Activated CD8-positive, alpha-beta memory T cell treated with anti-CD3 and anti-CD28 coated beads for 1 hour (primary cell): Measurements from ENCODE around the gene IRF5.

Experiments used
- DNase-seq, 2 donors: peaks; one replicate each; pipeline ENCODE4 v3.0.0-alpha.2; 2020; ENCODE audit warnings: low read depth in 1 of 2; ENCODE audit errors: extremely low read depth in 1 of 2

The IRF5 gene

DNA sequence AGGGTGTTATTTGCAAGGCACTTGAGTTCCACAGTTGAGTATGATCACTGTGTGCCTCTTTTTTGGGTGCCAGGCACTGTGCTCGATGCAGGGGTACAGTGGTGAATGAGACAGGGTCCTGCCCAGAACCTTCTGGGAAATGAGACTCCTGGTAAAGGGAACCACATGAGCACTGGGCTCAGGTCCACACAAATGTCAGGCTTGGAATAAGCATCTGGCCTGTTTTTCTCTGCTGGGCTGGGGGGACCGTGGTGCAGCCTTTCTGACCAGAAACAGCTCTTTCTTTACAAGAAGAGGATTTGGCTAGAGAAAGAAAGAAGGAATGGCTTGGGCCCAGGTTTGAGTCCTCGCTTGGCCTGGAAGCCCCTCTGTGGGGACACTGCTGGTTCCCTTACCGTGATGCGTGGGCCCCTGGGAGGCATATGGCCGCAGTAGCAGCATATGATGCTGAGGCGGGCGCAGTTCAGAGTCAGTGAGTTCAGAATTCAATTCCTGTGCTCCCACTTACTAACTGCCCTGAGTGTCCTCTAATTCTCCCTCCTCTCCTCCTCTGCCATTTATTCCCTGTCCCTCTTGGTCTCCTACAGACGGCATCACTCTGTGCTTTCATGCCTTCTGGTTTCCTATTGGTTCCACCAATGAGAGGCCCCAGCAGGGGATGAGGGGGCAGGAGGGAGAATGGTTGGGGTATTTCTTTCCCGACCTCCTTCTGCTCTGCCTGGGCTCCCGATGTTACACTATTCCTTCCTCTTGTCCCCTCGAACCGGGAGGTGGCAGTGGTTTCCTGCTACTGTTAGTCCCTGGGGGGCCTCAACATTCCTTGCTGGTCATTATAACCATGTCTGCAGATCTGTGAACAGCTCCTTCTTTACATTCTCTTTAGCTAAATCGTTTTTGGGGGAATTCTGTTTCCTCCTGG is 17.6 kb upstream of the IRF5 start:
- no peak for DNase-seq

DNA sequence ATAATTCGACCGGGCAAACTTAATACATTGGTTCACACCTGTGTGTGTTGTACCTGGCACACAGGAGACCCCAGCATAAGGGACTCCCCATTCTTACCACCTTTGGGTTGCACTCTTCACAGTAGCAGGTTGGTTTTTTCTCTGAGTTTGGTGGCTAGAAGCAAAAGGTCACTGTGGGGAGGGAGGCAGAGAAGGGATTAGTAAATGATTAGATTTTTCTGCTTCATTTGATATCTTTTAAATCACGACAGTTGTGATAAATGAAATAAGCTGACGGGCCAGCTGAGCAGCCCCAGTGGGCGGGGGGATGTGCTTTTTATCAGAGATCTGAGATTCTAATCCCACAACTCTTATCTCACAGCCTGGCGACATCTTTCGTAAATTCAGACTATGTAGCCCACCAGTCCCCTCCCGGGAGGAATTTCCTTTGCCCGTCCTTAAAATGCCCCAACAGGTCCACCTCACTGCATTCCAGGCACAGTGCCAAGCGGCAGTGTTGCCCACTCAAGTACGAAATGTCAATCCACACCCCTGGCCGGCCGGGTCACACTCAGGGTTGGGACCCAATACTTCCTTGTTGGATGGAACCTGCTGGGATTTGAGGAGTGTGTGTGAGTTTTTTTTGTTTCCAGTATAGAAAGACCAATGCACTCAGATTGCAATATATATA is 16.7 kb upstream of the IRF5 start:
- DNase-seq, result no peak

DNA sequence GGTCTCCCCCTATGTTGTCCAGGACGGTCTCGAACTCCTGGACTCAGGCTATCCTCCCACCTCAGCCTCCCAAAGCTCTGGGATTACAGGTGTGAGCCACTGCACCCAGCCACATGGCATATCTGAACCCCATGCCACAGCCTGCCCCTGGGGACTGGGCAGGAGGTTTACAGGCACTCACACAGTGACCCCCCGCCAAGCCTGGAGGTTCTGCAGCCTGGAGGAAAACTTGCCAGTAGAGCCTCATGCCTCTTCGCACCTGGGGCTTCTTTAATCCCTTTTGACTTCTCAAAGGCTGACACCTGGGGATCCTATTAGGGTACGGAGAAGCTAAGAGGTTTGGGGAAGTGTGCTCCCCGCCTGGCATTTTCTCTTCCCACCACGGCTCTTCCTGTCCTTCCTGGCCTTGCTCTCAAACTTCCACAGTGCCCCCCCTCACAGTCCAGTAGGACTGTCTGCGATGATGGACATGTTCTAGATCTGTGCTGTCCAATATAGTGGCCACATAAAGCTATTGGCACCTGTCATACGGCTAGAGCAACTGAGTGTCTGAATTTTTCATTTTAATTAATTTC is 15.8 kb upstream of the IRF5 start:
- DNase-seq, result no peak

DNA sequence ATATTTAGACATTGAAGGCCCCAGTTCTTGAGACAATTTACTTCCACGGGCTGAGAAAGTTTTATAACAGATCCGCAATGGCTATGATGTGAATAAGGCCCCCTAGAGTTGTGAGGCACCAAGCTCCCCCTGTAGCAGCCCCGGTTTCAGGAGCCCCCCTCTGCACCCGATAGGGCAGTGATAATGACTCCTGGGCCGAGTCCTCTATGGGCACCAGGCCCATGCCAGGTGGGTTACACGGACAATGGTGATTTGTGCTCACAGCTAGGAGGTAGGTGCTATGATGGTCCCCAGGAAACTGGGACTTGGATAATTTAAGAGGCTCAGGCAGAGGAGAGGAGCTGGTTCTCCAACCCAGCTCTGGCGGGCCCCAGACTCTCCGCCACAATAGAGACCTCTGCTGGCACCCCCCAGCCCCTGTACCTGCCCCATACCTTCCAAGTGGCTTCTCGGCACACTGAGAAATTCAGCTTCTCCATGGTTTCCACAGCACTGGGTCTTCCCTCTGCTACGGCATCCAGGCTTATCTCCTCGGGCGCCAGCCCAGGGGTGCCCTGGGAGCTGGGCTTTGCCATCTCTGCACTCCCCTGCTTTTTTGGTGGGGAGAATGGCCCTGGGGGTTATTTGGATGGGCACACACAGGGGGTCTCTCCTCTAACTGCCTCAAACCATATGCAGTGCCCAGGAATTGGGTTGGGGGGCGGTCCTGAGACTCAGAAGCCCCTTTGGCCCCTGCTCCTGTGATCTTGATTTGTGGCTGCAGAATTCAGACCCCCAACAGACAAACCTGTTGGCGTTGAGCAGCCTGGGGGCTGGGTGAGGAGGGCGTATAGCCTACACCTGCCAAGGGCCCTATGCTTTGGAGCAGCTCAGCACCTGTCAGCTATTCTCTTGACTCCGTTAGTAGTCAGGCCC is 15.0 kb upstream of the IRF5 start:
- no peak for DNase-seq

DNA sequence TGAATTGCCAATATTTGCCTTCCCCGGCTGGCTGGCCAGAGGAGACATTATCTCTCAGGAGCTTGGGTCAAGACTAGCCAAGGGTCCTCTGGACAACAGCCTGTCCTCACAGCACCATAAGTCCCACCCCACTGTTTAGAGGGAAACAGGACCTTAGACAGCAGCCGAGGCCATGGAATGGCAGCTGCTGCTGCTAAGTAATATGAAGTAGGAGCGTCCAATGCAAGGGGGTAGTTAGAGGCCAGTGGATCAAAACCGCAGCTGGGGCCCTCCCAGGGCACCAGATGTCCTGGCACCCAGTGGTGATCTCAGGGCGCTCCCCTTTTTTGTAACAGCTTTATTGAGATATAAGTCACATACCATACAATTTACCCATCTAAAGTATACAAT is 14.3 kb upstream of the IRF5 start:
- no peak for DNase-seq

DNA sequence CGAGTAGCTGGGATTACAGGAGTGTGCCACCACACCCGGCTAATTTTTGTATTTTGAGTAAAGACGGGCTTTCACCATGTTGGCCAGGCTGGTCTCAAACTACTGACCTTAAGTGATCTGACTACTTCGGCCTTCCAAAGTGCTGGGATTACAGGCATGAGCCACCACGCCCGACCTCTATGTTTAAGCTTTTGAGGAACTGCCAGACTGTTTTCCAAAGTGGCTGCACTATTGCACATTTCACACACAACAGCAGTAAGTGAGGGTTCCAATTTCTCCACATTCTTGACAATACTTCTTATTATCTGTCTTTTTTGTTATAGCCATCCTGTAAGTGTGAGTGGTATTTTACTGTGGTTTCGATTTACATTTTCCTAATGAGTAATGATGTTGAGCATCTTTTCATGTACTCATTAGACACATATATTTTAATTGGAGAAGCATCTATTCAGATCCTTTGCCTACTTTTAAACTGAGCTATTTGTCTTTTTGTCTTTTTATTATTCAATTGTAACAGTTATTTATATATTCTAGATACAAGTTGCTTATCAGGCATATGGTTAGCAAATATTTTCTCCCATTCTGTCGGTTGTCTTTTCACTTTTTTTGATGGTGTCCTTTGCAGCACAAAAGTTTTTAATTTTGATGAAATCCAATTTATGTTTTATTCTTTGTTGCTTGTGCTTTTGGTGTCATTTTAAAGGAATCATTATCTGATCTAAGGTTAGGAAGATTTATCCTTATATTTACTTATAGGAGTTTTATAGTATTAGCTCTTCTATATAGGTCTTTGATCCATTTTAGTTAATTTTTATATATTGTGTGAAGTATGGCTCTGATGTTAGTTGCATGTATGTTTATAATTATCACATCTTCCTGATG is 12.8 kb upstream of the IRF5 start:
- DNase-seq, result no peak

DNA sequence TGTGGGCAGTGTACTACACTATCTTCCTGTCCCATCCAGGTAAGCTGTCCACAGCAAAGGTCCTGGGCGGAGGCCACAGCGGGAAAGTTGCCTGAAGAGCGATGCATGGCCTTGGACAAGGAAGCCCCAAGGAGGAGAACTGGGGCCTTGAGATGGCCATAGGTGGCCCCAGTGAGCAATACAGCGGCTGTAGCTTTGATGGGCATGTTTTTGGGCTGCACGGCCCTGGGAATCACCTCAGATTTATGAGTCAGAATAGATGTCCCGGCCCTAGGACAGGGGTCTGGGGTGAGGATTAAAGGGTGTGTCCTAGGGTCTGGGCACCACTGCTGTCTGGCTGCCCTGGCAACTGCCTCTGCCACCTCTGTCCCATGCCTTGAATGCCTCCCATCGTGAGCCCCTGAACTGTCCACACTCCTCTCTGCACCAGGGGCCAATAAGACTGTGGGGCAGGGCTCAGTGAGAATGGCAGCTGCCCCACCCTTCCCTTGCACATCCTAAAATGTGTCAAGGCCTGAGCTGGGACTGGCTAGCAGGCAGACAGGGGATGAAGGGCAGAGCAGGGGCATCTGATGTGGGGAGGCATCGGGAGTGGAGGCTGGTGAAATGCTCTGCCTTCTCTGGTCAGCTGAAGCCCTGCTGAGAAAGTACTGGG is 9.4 kb upstream of the IRF5 start:
- no peak for DNase-seq

DNA sequence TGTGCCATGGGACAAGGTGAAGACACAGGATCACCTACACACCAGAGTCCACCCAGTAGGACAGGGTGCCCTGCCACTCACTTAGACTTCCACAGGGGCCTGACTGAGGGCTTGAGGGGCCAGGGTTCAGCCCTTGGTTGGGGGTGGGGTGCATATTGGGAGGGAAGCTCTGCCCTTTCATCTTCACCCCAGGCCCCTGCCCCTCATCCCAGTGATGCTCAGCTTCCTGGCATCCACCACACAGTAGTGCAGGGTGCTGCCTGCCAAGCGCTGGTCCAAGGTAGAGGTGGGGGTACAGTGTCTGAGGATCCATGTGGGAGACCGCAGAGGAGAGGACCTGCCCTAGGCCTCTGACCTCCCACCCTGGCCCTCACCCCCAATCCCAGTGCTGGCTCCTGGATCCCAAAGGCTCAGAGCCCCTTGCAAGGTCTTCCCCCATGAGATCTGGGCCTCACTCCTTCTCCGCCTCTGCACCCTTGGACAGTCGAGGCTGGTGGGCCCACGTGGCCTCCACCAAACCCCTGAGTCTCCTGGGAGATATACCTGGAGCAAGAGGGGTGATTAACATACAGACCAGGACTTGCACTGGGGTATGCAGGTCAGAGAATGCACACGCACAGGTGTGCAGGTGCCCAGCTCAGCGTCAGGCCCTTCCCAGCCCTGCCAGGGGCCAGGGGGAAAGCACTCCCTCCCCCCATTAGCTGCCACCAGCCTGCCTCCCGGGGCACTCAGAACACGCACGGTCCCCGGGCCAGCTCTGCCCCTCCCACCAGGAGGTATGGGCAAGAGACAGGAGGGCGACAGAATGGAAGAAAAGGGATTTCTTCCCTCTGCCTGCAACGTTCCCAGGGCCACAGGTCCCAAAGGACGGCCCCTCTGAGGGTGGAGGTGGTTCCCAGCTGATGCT is 8.6 kb upstream of the IRF5 start:
- DNase-seq, result no peak

DNA sequence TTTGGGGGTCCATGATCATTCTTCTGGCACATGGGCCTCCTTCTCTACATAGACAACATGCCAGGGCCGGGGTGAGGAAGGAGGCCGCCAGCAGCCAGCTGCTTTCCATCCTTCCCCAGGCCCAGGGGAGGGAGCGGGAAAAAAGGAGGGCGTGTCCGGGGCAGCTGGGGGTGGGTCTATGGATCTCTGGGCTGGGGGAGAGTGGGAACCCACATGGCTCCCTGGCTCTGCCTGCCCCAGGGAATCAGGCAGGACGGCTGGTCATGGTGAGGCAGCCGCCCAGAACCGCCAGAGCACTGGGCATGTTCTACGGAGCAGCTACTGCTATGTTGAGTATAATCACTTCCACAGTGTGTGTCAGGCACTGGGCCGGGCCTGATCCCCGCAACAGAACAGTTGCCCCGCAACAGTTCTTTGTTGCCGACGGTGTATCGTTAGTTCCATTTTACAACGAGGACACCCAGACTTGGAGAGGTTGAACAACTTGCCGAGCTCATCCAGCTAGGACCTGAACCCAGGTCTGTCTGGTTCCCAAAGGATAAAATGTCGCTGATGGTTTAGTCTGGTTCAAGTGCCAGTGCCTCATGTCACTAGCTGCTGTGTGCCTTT is 6.4 kb upstream of the IRF5 start:
- no peak for DNase-seq

DNA sequence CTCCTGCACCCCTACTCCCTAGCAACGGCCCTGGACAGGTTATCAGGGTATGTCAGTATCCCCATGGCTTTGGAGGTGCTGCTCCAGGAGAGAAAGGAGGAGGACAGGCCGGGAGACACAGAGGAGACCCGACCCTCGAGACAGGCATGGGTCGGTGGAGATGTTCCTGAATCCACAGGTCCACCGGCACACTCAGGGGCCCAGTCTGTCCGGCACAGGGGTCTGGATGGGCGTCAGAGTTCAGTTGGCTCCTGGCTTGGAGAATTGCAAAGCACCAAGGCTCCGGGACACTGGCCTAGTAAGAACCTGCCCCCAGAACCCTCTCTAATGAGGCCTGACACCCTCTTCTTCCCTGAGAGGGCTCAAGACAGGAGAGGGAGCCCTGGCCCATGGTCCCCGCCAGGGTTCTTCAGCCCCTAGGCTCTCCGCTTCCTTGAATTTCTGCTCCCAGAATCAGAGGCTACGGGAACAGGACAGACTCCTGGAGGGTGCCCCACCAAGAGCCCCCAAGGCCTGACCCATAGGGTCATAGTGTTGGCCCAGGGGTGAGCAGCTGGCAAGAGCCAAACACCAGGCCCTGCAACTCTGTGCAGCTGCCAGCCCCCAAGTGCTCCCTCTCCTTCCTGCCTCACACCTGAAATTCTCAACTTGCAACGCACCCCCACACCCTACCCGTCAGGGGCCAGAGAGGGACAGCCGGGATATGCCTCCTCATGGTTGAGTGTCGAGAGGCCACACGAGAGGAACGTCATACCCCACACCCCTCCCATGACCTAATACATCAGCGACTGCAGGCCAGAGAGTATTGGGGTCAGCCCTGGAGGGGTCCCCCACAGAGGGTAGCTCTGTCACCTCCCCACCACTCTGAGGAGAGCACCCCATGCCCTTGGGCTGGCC is 5.5 kb upstream of the IRF5 start:
- no peak for DNase-seq

DNA sequence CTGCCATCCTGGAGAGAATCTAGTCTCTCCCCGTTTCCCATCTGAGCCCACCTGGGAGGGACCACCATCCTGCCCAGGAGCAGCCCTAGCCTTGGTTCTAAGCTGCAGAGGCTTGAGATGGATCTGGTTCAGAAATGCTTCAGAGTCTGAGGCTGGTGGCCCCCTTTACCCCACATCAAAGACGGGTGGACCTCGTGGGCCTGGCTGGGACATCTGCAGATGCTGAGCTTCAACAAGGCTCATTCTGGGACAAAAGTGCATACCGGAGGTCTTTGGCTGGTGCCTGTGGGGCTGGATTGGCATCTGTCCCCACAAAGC is 4.9 kb upstream of the IRF5 start:
- DNase-seq, result no peak

DNA sequence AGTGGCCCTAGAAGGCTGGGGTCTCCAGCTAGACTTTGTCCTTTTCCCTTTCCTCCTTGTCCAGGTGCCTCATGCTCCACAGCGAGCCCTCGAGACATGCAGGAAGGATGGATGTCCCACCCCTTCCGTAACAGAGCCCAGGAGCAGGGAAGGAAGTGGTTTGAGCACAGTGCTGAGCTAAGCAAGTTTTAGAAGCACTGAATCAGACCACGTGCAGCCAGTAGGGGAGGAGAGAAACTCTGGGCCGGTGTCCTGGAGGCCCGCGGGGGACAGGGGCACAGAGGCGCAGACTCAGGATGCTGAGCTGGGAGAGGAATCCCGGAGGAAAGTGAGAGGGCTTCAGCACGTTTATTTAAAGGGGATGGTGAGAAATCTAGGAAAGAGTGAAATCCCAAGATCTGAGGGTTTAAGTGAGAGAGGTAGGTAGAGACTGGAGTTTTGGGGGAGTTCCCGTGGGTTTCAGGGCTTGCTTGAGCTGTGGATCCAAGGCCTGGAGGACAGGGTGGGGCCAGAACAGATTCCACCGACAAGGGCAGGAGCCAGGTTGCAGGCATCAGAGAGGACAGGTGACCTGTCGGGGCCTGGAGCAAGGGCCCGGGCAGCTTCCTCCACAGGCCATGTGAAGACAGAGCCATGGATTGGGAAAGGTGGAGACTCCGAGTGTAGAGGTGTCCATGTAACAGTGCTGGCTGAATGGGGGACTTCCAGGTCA is 4.4 kb upstream of the IRF5 start:
- no peak for DNase-seq

DNA sequence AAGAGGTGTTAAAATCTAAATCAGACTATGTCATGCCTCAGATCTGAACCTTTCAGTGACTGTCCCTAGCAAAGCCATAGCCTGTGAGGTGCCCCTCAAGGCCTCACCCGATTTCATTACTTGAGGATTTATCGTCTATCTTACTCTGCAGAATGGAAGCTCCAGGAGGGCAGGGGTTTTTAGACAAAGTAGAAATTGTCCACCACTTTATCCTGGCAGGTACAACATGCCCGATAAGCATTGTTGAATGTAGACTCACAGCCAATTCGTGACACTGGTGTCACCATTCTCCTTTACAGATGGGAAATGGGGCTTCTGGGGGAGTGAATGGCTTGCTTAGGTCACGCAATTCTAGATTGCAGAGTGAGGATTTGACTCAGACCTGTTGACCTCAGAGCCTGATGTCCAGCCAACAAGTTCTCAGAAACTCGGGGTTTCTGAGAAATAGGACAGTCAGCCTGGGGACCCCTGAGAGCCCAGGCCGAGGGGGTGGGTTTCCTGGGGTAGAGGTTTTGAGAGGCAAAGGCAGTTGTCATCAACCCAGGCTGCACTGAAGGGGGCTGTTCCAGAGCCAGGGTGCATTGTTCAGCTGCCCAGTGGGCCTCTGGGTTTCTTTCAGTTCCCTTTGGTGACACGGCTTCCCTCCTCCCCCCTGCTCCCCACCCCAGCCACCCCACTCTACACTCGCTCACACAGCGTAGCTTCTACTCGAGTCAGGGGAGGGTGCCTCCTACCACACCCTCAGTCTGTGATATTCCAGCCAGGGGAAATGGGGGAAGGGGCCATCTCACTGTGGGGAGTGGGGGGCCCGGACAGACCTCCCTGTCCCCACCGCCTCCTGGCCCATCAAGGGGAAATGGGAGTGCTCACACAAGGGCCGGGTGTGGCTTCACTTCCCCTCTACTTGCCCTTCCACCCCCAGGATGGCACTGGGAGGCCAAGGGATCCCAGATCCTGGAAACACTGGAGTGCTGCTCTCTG is 3.1 kb upstream of the IRF5 start:
- no peak for DNase-seq

DNA sequence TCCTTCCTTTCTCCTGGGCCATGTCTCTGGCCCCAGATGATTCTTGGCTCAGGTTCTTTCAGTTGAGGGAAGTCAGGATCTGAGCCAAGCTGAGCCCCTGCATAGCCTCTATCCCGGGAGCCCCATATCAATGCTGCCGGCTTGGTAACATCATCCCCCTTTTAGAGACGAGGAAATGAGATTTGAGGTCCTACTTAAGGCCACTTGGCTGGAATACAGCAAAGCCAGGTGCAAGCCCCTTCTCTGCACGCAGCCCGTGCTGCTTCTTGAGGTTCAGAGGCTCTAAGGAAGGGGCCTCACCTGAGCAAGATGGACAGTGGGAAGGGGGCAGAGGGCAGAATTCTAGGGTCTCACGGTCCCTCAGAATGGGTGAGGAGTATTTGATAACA is 2.4 kb upstream of the IRF5 start:
- DNase-seq, result no peak

DNA sequence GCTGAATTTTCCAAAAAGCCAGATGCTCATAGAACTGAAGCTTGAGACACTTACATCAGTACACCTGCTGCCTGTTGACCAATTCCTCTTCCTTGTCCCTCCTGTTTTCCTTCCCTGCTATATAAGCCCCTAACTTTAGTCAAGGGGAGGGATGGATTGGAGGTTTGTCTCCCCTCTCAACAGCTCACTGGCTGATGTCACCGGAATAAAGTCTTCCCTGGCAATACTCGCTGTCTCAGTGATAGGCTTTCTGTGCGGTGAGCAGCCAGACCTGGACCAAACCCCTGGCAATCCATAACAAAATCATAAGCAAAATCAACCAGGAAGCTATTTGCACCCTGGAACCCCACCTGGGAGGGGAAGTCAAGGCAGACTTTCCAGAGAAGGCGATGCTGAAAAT is 929 bp upstream of the IRF5 start:
- no peak for DNase-seq

DNA sequence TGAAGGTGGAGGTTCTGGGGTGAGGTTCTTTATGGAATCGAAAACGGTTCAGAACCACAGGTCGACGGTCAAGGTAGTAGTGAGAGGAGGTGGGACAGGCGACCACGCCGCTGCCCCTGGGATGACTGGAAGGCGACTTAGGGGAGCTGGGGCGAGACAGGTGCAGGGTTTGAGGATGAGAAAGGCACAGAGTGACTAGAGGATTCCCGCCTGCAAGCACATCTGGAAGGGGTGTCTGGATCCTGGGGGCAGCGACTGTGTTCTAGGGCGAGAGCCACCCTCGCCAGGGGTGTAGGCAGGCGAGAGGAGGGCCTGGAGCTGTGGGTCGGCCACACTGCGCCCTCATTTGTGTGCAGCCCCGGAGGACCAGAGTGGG is 468 bp upstream of the IRF5 start:
- DNase-seq, result no peak
